NCI-H446 (cell line): Measurements from ENCODE around the gene PNMT.

Experiments used
- DNase-seq, 2 experiments: peaks; one replicate each; lab custom pipeline; 2025; lab: John Stamatoyannopoulos, UW

Gene PNMT

DNA sequence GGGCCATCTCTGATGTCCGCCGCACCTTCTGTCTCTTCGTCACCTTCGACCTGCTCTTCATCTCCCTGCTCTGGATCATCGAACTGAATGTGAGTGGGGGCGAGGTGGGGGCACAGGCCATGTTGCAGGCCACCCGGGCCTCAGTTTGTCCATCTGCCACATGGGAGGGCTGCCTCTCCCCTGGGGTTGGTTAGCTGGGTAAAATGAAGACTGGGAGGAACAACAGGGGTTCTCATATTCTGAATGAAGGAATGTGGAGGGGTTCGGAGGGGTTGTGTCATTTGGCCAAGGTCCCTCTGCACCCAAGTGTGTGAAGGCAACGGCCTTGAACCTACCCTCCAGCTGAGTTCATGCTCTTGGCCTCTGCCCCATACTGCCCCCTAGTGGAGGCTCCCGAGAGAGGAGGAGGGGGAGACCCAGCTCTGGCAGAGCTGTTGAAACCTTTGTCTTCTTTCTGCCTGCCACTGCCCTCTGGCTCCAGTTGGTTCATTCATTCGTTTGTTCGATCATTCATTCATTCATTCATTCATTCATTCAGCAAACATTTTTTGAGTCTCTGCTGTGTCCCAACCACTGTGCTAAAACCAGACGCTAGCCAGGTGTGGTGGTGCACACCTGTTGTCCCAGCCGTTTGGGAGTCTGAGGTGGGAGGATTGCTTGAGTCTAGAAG lies 14.5 kb upstream of the PNMT start:
- DNase-seq: peak in 1 of 2 experiments; percentile 44

DNA sequence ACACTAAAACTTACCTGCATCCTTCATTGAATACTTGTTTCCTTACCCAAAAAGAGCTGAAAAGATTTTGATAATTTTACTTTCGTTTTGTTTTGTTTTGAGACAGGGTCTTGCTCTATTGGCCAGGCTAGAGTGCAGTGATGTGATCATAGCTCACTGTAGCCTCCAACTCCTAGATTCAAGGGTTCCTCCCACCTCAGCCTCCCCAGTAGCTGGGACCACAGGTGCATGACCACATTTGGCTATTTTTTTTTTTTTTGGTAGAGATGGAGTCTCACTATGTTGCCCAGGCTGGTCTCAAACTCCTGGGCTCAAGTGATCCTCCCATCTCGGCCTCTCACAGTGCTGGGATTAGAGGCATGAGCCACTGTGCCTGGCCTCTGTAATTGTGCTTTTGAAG lies 13.1 kb upstream of the PNMT start:
- no peak for DNase-seq

DNA sequence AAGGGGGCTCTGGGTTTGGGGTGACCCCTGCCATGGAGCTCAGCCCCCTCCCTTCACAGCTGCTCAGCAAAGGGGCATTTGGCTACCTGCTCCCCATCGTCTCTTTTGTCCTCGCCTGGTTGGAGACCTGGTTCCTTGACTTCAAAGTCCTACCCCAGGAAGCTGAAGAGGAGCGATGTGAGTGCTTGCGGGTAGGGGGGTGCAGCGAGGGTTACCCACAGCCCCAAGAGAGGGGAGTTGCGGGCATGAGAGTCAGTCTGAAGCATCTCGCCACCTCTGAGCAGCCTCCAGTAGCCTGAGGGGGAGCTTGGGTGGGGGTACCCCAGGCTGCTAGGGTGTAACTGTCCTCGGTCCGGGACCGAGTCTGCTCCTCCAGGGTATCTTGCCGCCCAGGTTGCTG lies 9.9 kb upstream of the PNMT start:
- no peak for DNase-seq

DNA sequence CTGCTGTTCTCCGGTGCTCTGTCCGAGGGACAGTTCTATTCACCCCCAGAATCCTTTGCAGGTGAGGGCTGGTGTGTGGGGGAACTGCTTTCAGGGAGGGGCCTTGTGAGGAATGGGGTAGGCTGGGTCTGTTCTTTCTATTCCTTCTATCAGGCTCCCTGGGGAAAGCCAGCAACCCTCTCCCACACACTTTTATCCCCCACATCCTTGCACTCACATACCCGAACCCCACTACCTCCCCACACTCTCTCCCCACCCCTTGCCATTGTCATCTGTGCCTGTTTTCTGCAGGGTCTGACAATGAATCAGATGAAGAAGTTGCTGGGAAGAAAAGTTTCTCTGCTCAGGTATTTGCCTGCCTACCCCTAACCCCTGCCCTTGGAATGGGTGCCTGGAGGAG lies 9.5 kb upstream of the PNMT start:
- no peak for DNase-seq

DNA sequence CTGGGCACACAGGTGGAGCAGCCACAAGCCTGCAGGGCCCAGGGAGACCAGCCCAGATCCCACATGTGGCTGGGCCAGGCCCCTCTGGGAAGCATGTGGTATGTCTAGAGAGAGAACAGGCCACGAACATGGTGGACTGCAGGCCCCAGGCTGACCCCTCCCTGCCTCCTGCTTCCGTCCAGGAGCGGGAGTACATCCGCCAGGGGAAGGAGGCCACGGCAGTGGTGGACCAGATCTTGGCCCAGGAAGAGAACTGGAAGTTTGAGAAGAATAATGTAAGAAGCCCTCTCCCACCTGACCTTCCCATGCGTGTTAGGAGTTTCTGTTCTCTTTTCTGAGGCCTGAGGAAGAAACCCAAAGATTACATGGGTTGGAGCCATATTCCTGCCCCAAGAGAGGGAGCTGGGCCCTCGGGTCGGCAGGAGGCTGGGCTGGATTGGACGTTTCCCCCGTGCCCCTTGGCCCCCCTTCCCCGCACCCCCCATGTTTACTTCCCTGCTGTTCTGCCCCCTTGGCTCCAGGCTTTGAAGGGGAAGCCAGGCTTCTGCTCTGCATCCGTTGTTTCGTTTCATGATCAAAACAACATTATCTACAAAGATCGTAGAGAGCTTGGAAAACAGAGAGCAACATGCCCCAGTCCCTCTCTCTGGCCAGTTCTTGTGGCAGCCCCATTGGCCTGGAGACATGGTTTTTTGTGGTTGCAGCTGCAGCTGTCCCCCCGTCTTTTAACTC lies 8.8 kb upstream of the PNMT start:
- no peak for DNase-seq

DNA sequence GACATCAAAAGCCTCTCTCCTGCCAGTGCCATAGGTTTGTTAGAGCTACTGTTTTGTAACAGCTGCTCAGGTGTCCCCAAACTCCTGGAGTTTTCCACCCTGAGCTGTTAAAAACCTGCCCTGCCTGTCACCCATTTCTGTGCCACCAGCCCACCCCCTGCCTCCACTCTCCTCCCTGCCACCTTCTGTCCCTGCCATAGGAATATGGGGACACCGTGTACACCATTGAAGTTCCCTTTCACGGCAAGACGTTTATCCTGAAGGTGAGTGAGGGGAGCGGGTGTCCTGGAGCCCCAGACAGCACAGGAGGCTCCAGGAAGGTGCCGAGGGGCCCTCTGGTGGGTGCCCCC lies 8.3 kb upstream of the PNMT start:
- DNase-seq: no peak

DNA sequence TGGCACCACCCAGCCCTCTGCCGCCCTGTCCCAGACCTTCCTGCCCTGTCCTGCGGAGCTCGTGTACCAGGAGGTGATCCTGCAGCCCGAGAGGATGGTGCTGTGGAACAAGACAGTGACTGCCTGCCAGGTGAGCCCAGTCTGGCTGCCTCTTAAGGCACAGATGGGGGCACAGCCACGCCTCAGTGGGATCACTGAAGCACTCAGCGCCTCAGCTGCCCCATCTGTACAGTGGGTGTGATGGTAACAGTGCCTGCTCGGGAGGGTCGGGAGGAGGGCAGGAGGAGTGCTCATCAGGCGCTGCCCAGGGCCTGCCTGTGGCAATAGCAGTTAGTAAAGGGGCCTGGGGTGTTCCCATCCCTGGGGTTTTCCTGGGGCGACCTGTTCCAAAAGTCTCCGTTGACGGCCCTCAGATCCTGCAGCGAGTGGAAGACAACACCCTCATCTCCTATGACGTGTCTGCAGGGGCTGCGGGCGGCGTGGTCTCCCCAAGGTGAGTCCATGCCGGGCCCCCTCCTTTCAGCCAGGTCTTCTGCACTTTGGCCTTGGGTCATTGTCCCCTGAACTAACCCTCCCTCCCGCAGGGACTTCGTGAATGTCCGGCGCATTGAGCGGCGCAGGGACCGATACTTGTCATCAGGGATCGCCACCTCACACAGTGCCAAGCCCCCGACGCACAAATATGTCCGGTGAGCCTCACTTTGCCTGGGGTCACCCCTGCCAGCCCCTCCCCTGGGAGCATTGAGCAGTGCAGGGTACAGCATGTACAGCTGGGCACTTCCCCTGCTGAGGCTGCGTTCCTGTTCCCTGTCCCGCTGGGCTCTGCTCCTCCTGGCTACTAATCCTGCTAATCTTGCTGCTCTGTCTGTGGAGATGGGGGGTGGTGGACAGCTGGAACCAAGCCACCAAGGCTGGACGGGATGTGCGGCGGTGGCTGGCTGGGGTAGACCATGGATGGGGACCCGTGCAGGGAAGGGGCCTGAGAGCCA lies 7.6 kb upstream of the PNMT start:
- no peak for DNase-seq

DNA sequence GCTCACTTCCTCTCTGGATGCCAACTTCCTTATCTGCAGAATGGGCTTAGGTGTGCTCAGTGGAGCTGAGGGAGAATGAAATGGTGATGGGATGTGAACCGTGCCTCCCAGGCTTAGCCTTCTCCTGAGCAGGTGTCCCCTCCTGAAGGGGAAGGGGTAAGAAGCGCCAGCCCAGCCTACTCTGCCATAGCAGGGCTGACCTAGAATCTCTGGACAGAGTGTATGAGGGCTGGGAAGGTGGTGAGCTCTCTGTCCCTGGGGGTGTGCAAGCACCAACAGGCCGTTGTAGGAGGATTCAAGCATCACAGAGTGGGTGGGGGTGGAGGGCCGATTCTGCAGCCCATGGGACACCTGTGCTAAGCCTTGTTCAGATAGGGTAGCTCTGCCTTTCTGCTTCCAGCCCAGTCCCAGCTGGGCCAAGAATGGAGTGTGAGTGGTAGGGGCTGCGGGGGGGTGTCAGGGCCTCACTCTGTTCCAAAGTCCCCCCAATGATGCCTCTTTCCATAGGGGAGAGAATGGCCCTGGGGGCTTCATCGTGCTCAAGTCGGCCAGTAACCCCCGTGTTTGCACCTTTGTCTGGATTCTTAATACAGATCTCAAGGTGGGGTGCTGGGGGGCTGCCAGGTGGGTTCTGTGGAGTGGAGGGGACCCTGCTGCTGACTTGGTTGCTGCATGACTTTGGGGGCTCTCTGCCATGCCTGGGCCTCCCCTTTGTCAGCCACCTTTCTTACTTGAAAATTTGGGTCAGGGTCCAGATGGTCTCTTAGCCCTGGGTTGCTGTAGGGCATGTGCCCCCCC lies 6.3 kb upstream of the PNMT start:
- DNase-seq: no peak

DNA sequence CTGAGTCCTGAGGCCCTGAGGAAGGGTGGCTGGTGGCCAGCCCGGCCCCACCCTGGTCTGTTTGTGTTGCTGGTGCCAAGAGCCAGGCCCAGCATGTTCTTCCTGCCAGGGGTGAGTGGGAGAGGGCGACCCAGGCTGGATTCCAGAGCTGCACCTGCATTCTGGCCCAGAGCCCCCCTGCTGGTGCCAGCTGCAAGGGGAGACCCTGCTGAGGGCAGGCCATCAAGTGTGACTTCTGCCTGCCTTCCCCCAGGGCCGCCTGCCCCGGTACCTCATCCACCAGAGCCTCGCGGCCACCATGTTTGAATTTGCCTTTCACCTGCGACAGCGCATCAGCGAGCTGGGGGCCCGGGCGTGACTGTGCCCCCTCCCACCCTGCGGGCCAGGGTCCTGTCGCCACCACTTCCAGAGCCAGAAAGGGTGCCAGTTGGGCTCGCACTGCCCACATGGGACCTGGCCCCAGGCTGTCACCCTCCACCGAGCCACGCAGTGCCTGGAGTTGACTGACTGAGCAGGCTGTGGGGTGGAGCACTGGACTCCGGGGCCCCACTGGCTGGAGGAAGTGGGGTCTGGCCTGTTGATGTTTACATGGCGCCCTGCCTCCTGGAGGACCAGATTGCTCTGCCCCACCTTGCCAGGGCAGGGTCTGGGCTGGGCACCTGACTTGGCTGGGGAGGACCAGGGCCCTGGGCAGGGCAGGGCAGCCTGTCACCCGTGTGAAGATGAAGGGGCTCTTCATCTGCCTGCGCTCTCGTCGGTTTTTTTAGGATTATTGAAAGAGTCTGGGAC lies 5.5 kb upstream of the PNMT start:
- DNase-seq: no peak

DNA sequence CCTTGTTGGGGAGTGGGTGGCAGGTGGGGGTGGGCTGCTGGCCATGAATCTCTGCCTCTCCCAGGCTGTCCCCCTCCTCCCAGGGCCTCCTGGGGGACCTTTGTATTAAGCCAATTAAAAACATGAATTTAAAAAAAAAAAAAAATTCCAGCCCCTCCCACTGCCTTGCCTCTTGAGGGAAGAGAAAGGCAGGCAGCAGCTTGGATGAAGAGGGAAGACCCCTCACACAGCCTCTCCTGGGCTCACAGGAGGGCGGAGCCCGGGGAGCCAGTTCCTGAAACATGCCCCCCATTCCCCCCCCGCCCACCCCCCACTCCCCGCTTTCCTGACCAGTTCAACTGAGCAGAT lies 4.9 kb upstream of the PNMT start:
- no peak for DNase-seq

DNA sequence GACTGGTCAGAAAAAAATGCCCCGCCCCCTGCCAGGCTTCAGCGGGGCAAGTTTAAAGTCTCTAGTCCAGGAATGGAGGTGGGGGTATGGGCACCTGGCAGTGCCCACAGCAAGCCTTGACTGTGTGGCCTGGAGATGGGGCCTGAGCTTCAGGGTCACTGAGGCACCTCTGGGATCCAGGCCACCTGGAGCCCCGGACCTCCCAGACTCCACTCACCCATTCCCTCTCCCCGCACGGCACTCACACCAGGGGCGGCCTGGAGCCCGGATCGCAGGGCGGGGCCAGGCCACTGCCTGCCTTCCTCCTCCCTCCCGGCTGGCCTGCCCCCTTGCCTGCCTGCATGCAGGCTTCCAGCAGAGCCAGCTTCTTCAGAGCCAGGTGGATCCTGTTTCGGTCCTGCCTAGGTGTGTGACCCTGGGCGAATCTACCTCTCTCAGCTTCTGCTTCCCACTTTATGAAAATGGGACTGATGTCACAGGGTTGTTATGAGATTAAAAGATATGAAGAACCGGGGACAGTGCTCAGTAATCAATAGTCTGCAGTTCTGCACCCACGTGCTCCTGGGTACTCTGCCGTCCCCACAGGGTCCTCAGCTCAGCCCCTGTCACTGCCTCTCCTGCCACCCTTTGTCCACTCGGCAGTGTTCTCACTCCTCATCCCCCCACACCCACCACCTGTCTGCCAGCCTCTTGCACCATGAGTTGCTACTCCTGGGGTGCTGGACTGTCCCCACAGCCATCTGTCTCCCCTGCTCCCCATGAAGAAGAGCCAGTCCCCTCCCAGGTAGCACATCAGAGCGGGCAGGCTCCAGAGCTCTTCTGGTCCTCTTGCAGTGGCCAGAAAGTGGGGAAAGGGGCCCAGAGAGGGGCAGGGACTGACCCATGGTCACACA lies 4.3 kb upstream of the PNMT start:
- no peak for DNase-seq

DNA sequence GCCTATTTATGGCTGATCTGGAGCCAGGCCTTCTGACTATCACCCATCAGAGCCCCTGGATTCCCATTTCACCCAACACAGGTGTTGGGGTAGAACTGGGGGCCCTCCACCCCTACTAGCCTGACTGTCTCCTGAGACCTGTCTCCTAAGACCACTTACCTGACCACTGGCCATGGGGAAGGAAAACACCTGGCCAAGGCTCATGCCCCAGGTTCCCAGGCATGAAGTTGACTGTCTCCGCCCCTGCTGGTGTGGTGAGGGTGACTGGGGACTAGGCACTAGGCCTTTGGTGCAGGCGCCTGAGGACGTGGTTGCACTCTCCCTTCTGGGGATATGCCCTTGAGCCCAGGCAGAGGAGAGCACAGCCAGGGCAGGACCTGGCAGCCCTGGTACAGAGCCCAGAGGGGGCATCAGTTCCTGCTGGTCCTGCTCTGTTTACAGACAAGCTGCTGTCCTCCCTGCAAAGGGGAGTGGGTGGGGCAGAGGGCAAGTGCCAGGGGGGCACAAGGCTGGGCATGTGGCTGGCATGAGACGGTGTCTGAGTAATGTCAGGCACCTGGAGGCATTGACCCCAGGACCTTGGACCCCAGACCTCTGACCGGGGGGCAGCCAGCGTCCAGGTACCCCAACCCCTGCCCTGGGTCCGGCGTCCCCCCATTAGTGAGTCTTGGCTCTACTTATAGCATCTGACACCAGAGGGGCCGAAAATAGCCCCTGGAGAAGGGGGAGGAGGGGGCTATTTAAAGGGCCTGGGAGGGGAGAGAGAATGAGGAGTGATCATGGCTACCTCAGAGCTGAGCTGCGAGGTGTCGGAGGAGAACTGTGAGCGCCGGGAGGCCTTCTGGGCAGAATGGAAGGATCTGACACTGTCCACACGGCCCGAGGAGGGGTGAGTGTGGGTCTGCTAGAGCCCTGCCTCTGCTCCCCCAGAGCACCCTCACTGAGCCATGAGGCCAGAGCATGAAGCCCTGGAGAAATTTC lies 3.4 kb upstream of the PNMT start, which contains the start of gene TCAP:
TSS of gene TCAP (plus strand) at position 769 of the 981 bp plus-strand sequence. CDS start at position 780, 11 bp downstream.
- no peak for DNase-seq

DNA sequence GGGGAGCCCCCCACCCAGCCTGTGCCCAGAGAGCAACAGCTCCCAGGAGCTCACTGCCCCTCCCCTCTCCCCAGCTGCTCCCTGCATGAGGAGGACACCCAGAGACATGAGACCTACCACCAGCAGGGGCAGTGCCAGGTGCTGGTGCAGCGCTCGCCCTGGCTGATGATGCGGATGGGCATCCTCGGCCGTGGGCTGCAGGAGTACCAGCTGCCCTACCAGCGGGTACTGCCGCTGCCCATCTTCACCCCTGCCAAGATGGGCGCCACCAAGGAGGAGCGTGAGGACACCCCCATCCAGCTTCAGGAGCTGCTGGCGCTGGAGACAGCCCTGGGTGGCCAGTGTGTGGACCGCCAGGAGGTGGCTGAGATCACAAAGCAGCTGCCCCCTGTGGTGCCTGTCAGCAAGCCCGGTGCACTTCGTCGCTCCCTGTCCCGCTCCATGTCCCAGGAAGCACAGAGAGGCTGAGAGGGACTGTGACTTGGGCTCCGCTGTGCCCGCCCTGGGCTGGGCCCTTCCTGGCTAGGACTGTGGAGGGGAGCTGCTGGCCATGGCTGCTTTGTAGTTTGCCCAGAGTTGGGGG lies 2.5 kb upstream of the PNMT start:
- no peak for DNase-seq

DNA sequence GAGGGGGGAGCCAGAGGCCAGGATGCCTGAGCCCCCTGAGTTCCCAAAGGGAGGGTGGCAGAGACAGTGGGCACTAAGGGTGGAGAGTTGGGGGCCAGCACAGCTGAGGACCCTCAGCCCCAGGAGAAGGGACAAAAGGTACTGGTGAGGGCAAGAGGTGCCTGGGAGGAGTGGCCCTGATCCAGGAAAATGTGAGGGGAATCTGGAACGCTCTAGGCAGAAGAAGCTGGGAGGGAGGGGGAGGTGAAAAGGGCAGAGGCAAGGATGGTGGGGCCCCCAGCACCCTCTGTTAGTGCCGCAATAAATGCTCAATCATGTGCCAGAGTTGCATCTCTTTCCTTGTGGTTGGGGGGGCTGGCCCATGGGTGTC lies 2.0 kb upstream of the PNMT start:
- no peak for DNase-seq

DNA sequence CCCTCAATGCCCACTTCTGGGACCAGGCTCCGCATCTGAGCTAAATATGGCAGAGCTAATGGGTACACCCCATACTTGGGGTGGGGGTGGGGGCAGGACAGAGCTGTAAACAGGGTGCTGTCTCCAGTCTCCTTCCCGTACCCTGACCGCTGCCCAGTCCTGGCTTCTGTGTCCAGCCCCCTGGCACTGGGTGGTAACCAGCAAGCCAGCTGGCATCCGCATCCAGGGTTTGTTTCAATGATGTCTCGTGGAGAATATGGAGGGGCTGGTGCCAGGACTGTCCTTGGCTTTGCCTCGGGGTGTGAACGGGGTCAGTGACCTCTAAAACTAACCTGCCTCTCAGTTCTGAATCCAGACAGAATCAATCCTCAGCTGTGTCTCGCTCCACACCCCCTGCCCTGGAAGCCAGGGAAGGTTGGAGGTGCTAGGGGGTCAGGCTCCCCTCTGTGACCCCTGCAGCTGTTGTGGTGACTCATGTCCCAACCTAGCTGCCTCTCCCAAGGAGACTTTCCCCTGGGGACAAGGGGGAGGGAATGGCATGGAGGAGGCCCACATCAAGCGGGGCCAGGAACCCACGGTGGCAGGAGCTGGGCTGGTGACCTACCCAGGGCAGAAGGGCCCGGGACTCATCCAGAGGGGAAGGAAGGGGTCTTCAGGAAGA lies 1.5 kb upstream of the PNMT start:
- no peak for DNase-seq

DNA sequence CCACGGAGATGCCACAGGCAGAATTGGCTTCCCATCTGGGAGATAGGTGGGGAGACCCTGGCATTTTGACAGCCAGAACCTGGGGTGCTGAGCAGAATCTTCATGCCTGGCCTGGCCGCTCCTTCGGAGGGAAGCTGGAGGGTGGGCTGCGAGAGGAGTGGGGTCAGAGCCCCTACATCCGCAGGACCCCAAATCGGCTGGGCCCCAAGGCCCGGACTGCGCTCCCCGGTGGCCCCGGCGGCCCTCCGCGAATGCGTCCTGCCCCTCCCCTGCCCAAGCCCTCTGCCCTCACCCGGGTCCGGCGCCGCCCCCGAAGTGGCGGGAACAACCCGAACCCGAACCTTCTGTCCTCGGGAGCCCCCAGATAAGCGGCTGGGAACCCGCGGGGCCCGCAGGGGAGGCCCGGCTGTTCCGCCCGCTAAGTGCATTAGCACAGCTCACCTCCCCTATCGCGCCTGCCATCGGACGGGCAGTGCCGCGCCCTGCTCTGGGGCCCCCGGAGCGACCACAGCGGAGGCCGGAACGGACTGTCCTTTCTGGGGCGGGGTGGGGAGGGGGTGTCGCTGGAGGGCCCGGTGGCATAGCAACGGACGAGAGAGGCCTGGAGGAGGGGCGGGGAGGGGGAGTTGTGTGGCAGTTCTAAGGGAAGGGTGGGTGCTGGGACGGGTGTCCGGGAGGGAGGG lies 850 bp upstream of the PNMT start:
- no peak for DNase-seq
